ENCODE measurements around the gene ALDH1L2. TPM values are rescaled to one million over a fixed set of nuclear protein-coding genes. Genes with fewer than 3 reads are reported as not detected.

The ALDH1L2 gene
- total and polyA plus RNA-seq, 4 donors = 0.03 to 0.25 (median 0.15) TPM

GRCh38 chr12:105100998-105101397, 16.7 kb upstream of the ALDH1L2 start:
- Histone ChIP-seq H3K4me3 (ENCODE audit: low read depth in 1 of 3, low read length in 3 of 3) (no peak overlapping the region), H3K27ac (ENCODE audit: low read depth in 1 of 2, low read length in 2 of 2) (no peak overlapping the region), H3K27me3 (ENCODE audit: control insufficient read depth in 4 of 4, insufficient read depth in 4 of 4, low read length in 3 of 4) (no peaks in the 10 kb centered on the region), H3K4me1 (ENCODE audit: control insufficient read depth in 4 of 4, insufficient read depth in 4 of 4, low read length in 3 of 4) (no peaks in the 10 kb centered on the region), H3K36me3 (ENCODE audit: control insufficient read depth in 4 of 4, insufficient read depth in 3 of 4, low read depth in 1 of 4, low read length in 3 of 4) (no peaks in the 10 kb centered on the region), H3K9ac (ENCODE audit: low read depth in 1 of 2, low read length in 2 of 2) (no peak overlapping the region), H3K9me3 (ENCODE audit: control insufficient read depth in 4 of 4, low read length in 3 of 4) (no peaks in the 10 kb centered on the region)
- no peak for DNase-seq (ENCODE audit: low spot score)
- TF ChIP-seq ATF3 (IDR thresholded peaks at IDR 0.05) = no peak
- no peak for TF ChIP-seq REST (IDR thresholded peaks at IDR 0.05)
- no peak for TF ChIP-seq FOXA1 (IDR thresholded peaks at IDR 0.05)
- no peak for TF ChIP-seq YY1 (IDR thresholded peaks at IDR 0.05)
- peak; percentile 28 to 40 for TF ChIP-seq RAD21 (IDR thresholded peaks at IDR 0.05)
- no peak for TF ChIP-seq FOXA2 (IDR thresholded peaks at IDR 0.05)
- TF ChIP-seq HNF4G (IDR thresholded peaks at IDR 0.05) = no peak
- TF ChIP-seq RXRA (IDR thresholded peaks at IDR 0.05) = no peak

- H3K9me3 ChIP-seq (ENCODE audit: control insufficient read depth in 4 of 4, low read length in 3 of 4) = no peaks in the 10 kb centered on the region
- H3K36me3 ChIP-seq (ENCODE audit: control insufficient read depth in 4 of 4, insufficient read depth in 3 of 4, low read depth in 1 of 4, low read length in 3 of 4) = no peaks in the 10 kb centered on the region
- no peaks in the 10 kb centered on the region for H3K27me3 ChIP-seq (ENCODE audit: control insufficient read depth in 4 of 4, insufficient read depth in 4 of 4, low read length in 3 of 4)
- 89% methylated on average over 7 of the region's 7 CpGs for WGBS
- no peak overlapping the region for H3K27ac ChIP-seq (ENCODE audit: low read depth in 1 of 2, low read length in 2 of 2)
- no peak for DNase-seq (ENCODE audit: low spot score)
- TF ChIP-seq JUND (IDR thresholded peaks at IDR 0.05) (peak in 1 of 2 donors; percentile 19), EGR1 (IDR thresholded peaks at IDR 0.05; ENCODE audit: low read depth in 2 of 2) (no peak)
- no peak overlapping the region for H3K4me3 ChIP-seq (ENCODE audit: low read depth in 1 of 3, low read length in 3 of 3)
- no peaks in the 10 kb centered on the region for H3K4me1 ChIP-seq (ENCODE audit: control insufficient read depth in 4 of 4, insufficient read depth in 4 of 4, low read length in 3 of 4)
- H3K9ac ChIP-seq (ENCODE audit: low read depth in 1 of 2, low read length in 2 of 2) = no peak overlapping the region
These were observed 16.1 kb upstream of the ALDH1L2 start for GRCh38 chr12:105100207-105100985.

GRCh38 chr12:105099356-105099755, 15.1 kb upstream of the ALDH1L2 start:
- no peak overlapping the region for H3K27ac ChIP-seq (ENCODE audit: low read depth in 1 of 2, low read length in 2 of 2)
- no peak overlapping the region for H3K4me3 ChIP-seq (ENCODE audit: low read depth in 1 of 3, low read length in 3 of 3)
- H3K9me3 ChIP-seq (ENCODE audit: control insufficient read depth in 4 of 4, low read length in 3 of 4) = no peaks in the 10 kb centered on the region
- H3K36me3 ChIP-seq (ENCODE audit: control insufficient read depth in 4 of 4, insufficient read depth in 3 of 4, low read depth in 1 of 4, low read length in 3 of 4) = no peaks in the 10 kb centered on the region
- H3K27me3 ChIP-seq (ENCODE audit: control insufficient read depth in 4 of 4, insufficient read depth in 4 of 4, low read length in 3 of 4) = no peaks in the 10 kb centered on the region
- 95% methylated on average over 1 of the region's 1 CpG for WGBS
- no peaks in the 10 kb centered on the region for H3K4me1 ChIP-seq (ENCODE audit: control insufficient read depth in 4 of 4, insufficient read depth in 4 of 4, low read length in 3 of 4)
- no peak overlapping the region for H3K9ac ChIP-seq (ENCODE audit: low read depth in 1 of 2, low read length in 2 of 2)
- DNase-seq (ENCODE audit: low spot score) = no peak
- TF ChIP-seq RXRA (IDR thresholded peaks at IDR 0.05) (no peak), FOXA2 (IDR thresholded peaks at IDR 0.05) (no peak), ATF3 (IDR thresholded peaks at IDR 0.05) (no peak), GABPA (IDR thresholded peaks at IDR 0.05 in 1 of 2, conservative IDR thresholded peaks at IDR 0.05 in 1 of 2) (no peak), HNF4A (conservative IDR thresholded peaks at IDR 0.05) (no peak), MAX (IDR thresholded peaks at IDR 0.05) (no peak), REST (IDR thresholded peaks at IDR 0.05) (no peak), NR2F2 (IDR thresholded peaks at IDR 0.05) (no peak), TAF1 (conservative IDR thresholded peaks at IDR 0.05) (no peak), SP1 (IDR thresholded peaks at IDR 0.05) (no peak), JUND (IDR thresholded peaks at IDR 0.05) (no peak), CTCF (IDR thresholded peaks at IDR 0.05; ENCODE audit: low read depth, low read length, missing input control) (no peak), HNF4G (IDR thresholded peaks at IDR 0.05) (no peak), YY1 (IDR thresholded peaks at IDR 0.05) (no peak)
